ENCODE data around the gene TOMM20L. TPM values are rescaled to one million over a fixed set of nuclear protein-coding genes. Genes with fewer than 3 reads are reported as not detected.

TOMM20L gene
- total and polyA plus RNA-seq, 2 of the 13 experiments (the other 11 are each of a cell fraction or from before 2014, with no cell fraction given), result 0.46 TPM; not detected in 1

GRCh38 chr14:58426670-58427280 is 31.0 kb downstream of the TOMM20L start (continued):
- TF ChIP-seq ZUFSP (CRISPR knock-in tag; IDR thresholded peaks at IDR 0.05; ENCODE audit: borderline replicate concordance) (no peak), NCOA5 (CRISPR knock-in tag; IDR thresholded peaks at IDR 0.05) (no peak), ZNF101 (CRISPR knock-in tag; IDR thresholded peaks at IDR 0.05; ENCODE audit: borderline replicate concordance, low read depth) (no peak), ZFP41 (CRISPR knock-in tag; IDR thresholded peaks at IDR 0.05; ENCODE audit: borderline replicate concordance) (no peak), PPARG (CRISPR knock-in tag; conservative IDR thresholded peaks at IDR 0.05) (no peak), CBX2 (IDR thresholded peaks at IDR 0.05; ENCODE audit: low read depth, low read length) (no peak), CBX2 (CRISPR knock-in tag; IDR thresholded peaks at IDR 0.05; ENCODE audit: low read depth) (no peak), ZNF441 (CRISPR knock-in tag; IDR thresholded peaks at IDR 0.05; ENCODE audit: borderline replicate concordance) (no peak; the same call in 1 of the 2 replicates), CERS6 (CRISPR knock-in tag; IDR thresholded peaks at IDR 0.05) (no peak), MED8 (CRISPR knock-in tag; IDR thresholded peaks at IDR 0.05; ENCODE audit: insufficient replicate concordance) (no peak), ZFP62 (CRISPR knock-in tag; IDR thresholded peaks at IDR 0.05) (no peak), ZC3H4 (CRISPR knock-in tag; IDR thresholded peaks at IDR 0.05; ENCODE audit: borderline replicate concordance) (no peak), GATAD2A (CRISPR knock-in tag; IDR thresholded peaks at IDR 0.05) (no peak), NFIB (CRISPR knock-in tag; IDR thresholded peaks at IDR 0.05; ENCODE audit: borderline replicate concordance) (no peak), SRSF9 (IDR thresholded peaks at IDR 0.05; ENCODE audit: borderline replicate concordance, insufficient read depth, low read depth, low read length, poor library complexity, severe bottlenecking) (no peak), ZC3H13 (CRISPR knock-in tag; IDR thresholded peaks at IDR 0.05) (no peak), ZNF788 (CRISPR knock-in tag; IDR thresholded peaks at IDR 0.05; ENCODE audit: borderline replicate concordance) (peak; percentile 35; the same call in 1 of the 2 replicates), ZNF512B (CRISPR knock-in tag; IDR thresholded peaks at IDR 0.05; ENCODE audit: borderline replicate concordance) (no peak), SSRP1 (CRISPR knock-in tag; IDR thresholded peaks at IDR 0.05) (no peak), STAT5B (CRISPR knock-in tag; IDR thresholded peaks at IDR 0.05) (no peak), ZBTB2 (CRISPR knock-in tag; IDR thresholded peaks at IDR 0.05; ENCODE audit: low read depth) (no peak), HNF4A (CRISPR knock-in tag; IDR thresholded peaks at IDR 0.05) (no peak)

Data from HepG2 (cell line).